ENCODE data around the gene SOX12. TPM values are rescaled to one million over a fixed set of nuclear protein-coding genes. Genes with fewer than 3 reads are reported as not detected.

The SOX12 gene
- total and polyA plus RNA-seq, 11 donors: 5.4 to 19.9 (median 10.6) TPM

DNA sequence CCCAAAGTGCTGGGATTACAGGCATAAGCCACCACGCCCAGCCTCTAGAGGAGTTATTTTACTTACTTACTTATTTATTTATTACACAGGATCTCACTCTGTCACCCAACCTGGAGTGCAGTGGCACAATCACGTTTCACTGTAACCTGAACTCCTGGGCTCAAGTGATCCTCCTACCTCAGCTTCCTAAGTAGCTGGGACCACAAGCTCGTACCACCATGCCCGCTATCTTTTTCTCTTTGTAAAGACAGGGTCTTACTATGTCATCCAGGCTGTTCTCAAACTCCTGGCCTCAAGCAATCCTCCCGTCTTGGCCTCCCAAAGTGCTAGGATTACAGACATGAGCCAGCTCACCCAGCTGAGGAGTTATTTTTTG, 53.6 kb downstream of the SOX12 start:
- peaks cover 0 to 18% (median 5%) of the 10 kb centered on the region in 12 donors for H3K4me1 ChIP-seq
- intact Hi-C loops (cut with DNase I): no loop called here
- H3K27ac ChIP-seq: no peak overlapping the region
- H3K36me3 ChIP-seq: no peaks in the 10 kb centered on the region
- H3K4me3 ChIP-seq: no peak overlapping the region
- ATAC-seq: no peak
- TF ChIP-seq POLR2A (IDR thresholded peaks at IDR 0.05): no peak
- TF ChIP-seq CTCF (IDR thresholded peaks at IDR 0.05): no peak
- no peaks in the 10 kb centered on the region for H3K9me3 ChIP-seq
- whole genome bisulfite sequencing, 4 donors: 82 to 88% (median 83%) methylated on average over 5 of the region's 5 CpGs
- H3K27me3 ChIP-seq: peaks cover 0 to 13% (median 0%) of the 10 kb centered on the region in 9 donors
- peak in 1 of 5 donors; percentile 9 for DNase-seq

Other genes starting within 250 kb of the SOX12 start
- not detected for gene DEFB125, start 237.9 kb upstream of the SOX12 start, total RNA-seq
- gene DEFB125, start 237.9 kb upstream of the SOX12 start, polyA plus RNA-seq: not detected
- not detected for gene DEFB126, start 183.0 kb upstream of the SOX12 start, total RNA-seq
- gene DEFB126, start 183.0 kb upstream of the SOX12 start, polyA plus RNA-seq: not detected
- not detected for gene DEFB127, start 168.1 kb upstream of the SOX12 start, total RNA-seq
- not detected for gene DEFB127, start 168.1 kb upstream of the SOX12 start, polyA plus RNA-seq
- gene DEFB128, start 135.8 kb upstream of the SOX12 start, total RNA-seq: not detected
- not detected for gene DEFB128, start 135.8 kb upstream of the SOX12 start, polyA plus RNA-seq
- gene DEFB129, start 98.3 kb upstream of the SOX12 start, total RNA-seq: not detected
- gene DEFB129, start 98.3 kb upstream of the SOX12 start, polyA plus RNA-seq: not detected
- under 1 TPM in 2 of 9 donors, not detected in 7; 0.35 to 0.59 TPM for gene DEFB132, start 67.8 kb upstream of the SOX12 start, total RNA-seq
- not detected for gene DEFB132, start 67.8 kb upstream of the SOX12 start, polyA plus RNA-seq
- 1 to 10 TPM in 8 of 9 donors, under 1 TPM in 1; 0.64 to 6.6 (median 4.5) TPM for gene C20orf96, start 34.8 kb upstream of the SOX12 start, total RNA-seq
- 1 to 10 TPM; 2.8 to 3.6 TPM for gene C20orf96, start 34.8 kb upstream of the SOX12 start, polyA plus RNA-seq
- gene ZCCHC3, start 28.0 kb upstream of the SOX12 start, total RNA-seq: 10 to 100 TPM in 5 of 9 donors, 1 to 10 TPM in 4; 6.9 to 15.3 (median 11.4) TPM
- gene ZCCHC3, start 28.0 kb upstream of the SOX12 start, polyA plus RNA-seq: 1 to 10 TPM; 9.2 to 9.3 TPM
- 10 to 100 TPM; 13.8 to 49.5 (median 23.4) TPM for gene NRSN2, start 21.6 kb downstream of the SOX12 start, total RNA-seq
- gene NRSN2, start 21.6 kb downstream of the SOX12 start, polyA plus RNA-seq: 10 to 100 TPM; 32.4 to 33.2 TPM
- 1 to 10 TPM in 7 of 9 donors, under 1 TPM in 2; 0.47 to 4.9 (median 1.2) TPM for gene TRIB3, start 55.2 kb downstream of the SOX12 start, total RNA-seq
- 1 to 10 TPM in 1 of 2 donors, under 1 TPM in 1; 0.61 to 5.9 TPM for gene TRIB3, start 55.2 kb downstream of the SOX12 start, polyA plus RNA-seq
- 10 to 100 TPM; 37.0 to 77.7 (median 47.1) TPM for gene RBCK1, start 82.7 kb downstream of the SOX12 start, total RNA-seq
- gene RBCK1, start 82.7 kb downstream of the SOX12 start, polyA plus RNA-seq: 10 to 100 TPM; 50.6 to 60.9 TPM
- gene TBC1D20, start 137.0 kb downstream of the SOX12 start, total RNA-seq: 10 to 100 TPM; 19.0 to 38.9 (median 26.3) TPM
- 10 to 100 TPM in 1 of 2 donors, 1 to 10 TPM in 1; 9.3 to 25.5 TPM for gene TBC1D20, start 137.0 kb downstream of the SOX12 start, polyA plus RNA-seq
- 100 to 1,000 TPM; 107 to 136 (median 126) TPM for gene CSNK2A1, start 218.2 kb downstream of the SOX12 start, total RNA-seq
- 10 to 100 TPM; 30.3 to 72.1 TPM for gene CSNK2A1, start 218.2 kb downstream of the SOX12 start, polyA plus RNA-seq

Measured in heart left ventricle (tissue), 16 donors.